Activated T-cell treated with anti-CD3 and anti-CD28 coated beads, Interleukin-2, amount 50 U/mL, for 1 hour (primary cell): ENCODE results near the gene WDR36.

Experiments
- DNase-seq: peaks from one replicate; pipeline ENCODE4 v3.0.0-alpha.2; 2020

WDR36 gene

DNA sequence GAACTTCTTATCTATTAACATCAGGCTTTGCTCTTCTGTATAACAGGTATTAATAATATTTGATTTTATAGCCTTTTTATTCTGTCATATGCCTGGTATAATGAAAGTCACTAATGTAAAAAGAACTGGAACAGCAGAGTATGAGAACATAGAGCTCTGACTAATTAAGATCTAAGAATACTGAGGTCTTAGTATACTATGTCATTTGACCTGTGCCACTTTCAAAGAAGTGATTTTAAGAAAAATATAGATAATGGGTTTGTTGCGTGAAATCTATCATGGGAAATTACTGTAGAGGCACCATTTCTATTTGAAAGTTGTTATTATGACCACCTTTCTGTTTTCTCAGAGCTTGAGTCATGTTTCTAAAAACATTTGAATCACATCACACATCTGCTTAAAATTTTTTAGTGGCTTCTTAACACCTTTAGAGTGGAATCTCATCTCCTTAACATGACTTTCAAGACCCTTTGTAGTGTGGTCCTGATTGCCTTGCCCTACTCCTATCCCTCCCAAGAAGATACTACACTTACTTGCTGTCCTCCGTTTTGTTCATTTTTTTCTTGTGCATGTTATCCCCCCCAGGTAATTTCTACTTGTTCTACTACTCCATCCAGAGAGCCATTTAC, 14.3 kb downstream of the WDR36 start:
- DNase-seq, result no peak

DNA sequence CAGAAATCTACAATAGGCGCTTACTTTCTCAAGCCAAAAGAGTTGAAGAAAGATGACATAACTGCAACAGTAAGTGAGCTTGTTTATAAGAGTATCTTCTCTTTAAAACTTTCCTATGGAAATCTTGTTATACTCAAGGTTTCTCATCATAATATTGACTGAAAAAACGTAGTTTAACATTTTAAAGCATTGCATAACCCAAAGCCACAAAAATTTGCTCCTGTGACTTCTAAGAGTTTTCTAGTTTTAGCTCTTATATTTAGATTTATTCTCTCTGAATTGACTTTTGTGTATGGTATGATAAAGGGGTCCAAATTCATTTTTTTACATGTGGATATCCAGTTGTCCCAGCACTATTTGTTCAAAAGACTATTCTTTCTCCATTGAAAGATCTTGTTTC, 15.2 kb downstream of the WDR36 start:
- DNase-seq, result no peak

GRCh38 chr5:111111956-111112355, 19.8 kb downstream of the WDR36 start:
- DNase-seq, result no peak

DNA sequence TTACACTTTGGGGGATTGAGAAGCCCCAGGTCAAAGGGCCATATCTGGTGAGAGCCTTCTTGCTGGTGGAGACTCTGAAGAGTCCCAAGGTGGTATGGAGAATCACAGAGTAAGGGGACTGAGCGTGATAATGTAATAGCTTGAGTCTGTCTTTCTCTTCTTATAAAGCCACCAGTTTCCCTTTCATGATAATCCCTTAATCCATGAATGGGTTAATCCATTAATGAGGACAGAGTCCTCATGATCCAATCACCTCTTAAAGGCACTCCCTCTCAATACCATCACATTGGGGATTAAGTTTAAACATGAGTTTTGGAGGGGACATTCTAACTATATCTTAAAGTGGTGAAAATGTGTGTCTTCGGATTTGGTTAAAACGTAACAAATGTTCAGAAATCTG, 21.5 kb downstream of the WDR36 start:
- no peak for DNase-seq

DNA sequence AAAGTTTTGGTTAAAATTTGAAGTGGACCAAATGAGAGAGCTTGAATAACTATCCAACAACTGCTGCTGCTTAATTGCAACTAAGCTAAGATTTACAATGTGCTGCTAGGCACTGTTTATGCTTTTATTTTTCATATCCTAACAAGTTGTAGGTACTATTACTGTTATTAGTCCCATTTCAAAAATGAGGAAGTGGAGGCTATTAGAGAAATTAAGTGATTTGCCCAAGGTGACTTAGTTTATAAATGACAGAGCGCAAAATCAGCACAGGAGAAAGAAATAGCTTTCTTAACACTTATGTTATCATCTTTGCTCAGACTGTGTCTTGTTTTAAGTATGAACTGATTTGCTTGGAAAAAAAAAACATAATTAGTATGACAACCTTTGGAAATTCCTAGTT, 23.1 kb downstream of the WDR36 start:
- DNase-seq, result no peak

DNA sequence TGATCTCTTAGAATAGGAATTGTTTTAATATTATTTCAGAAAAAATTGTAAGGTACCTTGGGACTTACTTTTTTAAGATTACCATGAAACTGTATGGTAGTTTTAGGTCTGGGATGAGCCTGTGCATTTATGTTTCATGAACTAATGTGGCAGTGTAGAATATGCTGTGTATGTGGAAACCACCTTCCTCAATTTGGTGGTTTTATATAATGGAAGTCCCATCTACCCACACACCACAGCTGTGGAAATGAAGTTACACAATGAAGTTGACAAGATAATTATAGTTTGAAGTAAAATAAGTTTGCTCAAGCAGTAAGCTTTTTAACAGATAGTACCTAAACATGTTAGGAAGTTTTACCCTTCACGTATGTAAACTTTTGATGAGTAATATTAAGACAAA, 24.4 kb downstream of the WDR36 start:
- DNase-seq, result no peak

GRCh38 chr5:111117136-111117535, 25.0 kb downstream of the WDR36 start:
- DNase-seq, result no peak

DNA sequence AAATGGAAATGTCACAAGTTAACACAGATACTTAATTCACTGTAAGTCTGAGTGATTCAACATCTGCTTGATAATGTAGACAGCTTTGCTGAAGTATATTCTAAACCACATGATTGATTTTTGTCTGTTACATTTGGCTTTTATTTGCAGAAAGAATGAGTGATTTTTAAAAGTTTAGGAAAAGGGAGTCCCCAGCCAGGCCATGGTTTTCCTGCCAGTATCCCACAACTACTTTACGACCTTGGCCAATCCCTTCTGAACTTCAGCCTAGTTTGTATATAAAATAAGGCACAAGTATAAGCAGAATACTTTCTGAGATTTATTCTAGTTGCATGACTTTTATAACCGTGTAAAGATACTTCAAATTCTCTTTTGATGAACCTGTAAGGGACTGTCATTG, 27.1 kb downstream of the WDR36 start:
- DNase-seq, result no peak

- no peak for DNase-seq
These were observed 27.7 kb downstream of the WDR36 start for GRCh38 chr5:111119856-111120255.

- DNase-seq, result no peak
These were observed 28.8 kb downstream of the WDR36 start for GRCh38 chr5:111120911-111121310.

DNA sequence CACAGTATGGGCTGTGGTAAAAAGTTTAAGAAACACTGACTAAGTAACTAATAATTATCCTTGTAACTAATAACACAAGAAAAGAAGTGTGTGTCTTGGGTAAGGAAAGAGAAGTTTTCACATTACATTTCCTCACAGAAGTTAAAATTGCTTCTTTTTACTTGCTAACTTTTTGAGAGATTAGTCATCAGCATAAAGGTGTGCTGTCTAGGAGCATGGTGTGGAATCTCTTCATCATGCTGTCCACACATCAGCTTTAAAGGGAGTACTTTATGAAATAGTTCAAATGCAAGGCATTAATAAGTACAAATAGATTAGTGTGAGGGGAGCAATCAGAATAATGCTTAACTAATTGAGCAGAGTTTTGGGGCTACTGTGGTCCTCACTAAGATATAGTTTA, 29.8 kb downstream of the WDR36 start:
- DNase-seq, result no peak

- DNase-seq, result no peak
These were observed 30.2 kb downstream of the WDR36 start for GRCh38 chr5:111122398-111122797.

DNA sequence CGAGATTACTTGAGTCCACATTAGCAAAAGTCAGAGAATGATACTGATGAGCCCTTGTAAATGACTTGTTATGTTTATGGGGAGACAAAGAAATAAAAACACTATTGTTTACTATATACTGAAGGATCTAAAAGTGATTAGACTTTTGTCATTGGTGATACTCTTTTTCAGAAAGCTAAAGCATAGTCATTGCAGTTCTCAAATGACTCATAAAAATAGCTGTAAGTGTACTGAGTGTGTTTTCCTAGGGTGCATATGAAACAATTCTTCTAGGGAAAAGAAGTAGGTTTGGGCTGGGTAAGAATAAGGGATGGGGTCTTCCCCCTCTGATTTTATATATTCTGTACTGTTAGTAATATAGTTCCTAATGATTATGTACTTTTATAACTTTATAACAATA, 32.6 kb downstream of the WDR36 start:
- no peak for DNase-seq

GRCh38 chr5:111126896-111127295, 34.7 kb downstream of the WDR36 start:
- no peak for DNase-seq

DNA sequence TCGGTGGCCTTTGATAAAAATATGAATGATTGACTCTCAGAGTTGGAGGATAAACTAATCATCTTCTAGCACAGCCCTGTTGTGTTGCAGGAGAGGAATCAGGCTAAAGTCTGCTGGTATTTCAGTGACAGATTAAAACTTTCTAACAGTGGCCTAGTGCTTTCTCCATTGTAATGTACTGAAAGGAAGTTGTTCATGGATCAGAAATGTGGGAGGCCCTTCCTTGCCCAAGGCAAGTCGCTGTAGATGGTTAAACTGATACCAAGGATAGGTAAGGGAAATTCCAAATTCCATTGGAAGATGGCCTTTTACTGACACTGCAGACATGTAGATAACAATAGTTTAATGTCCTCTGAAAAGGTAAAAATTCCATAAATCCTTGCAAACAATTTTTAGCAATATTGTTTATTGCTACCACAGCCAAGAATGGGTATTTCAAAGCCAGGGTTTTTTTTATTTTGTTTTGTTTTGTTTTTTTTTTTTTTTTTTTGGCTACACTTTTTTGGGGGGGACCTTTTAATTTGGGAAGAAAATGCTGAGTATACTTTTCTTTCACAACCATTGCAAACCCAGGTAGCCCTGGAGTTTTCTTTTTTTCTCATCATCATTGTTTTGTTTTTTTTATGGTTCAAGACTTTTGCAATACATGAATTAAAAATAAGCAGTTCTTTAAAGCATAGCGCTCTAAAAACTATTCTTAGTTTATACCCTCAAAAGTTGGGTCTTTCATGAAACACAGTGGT, 35.5 kb downstream of the WDR36 start:
- no peak for DNase-seq

DNA sequence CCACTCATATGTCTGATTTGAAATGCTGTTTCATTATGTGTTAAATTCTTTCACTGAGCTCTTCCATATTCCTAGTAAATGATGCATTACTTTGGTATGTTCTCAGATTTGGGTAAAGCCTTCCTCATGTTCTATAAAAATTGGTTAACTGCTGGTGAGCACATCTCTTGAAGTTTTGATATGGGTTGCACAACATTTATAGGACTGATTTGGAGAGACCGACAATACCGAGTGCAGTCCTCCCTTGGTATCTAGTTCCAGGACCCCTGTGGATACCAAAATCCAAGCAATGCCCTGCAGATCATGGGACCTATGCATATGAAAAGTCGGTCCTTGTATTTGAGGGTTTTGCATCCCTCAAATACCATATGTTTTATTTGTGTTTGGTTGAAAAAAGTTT, 37.8 kb downstream of the WDR36 start:
- DNase-seq, result no peak

GRCh38 chr5:111131356-111131755, 39.2 kb downstream of the WDR36 start:
- no peak for DNase-seq

DNA sequence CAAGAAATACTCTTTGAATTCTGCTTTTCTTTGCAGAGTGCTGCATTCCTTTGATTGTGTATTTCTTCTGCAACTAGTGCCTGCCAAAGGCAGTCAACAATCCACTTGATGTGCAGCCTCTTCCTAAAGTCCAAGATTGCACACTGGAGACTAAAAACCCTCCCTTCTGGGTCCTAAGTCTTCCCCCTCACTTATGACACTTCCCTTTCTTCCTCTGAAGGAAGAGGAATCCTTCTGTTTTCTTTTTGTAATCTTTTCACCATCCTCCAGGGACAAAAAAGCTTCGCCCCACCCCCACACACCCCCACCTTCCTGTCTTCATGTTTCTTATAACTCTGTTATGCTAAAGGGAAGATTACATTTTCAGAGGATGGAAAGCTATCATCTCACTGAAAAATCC, 39.9 kb downstream of the WDR36 start:
- no peak for DNase-seq

- DNase-seq, result no peak
These were observed 40.7 kb downstream of the WDR36 start for GRCh38 chr5:111132731-111133435.

DNA sequence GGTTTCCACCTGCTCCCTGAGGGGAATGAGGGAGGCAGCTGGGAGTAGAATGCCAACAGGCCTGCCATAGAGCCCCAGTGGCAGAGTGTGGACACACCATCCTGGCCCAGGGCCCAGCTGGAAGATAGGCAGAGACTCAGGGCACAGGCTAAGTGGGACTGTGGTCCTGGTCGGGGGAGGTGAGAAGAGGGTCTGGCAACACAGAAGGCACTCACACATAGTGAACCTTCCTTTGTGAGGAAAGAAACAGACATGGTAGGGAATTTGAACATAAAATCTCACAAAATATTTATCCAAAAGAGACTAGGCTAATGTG, 41.2 kb downstream of the WDR36 start:
- DNase-seq, result no peak

DNA sequence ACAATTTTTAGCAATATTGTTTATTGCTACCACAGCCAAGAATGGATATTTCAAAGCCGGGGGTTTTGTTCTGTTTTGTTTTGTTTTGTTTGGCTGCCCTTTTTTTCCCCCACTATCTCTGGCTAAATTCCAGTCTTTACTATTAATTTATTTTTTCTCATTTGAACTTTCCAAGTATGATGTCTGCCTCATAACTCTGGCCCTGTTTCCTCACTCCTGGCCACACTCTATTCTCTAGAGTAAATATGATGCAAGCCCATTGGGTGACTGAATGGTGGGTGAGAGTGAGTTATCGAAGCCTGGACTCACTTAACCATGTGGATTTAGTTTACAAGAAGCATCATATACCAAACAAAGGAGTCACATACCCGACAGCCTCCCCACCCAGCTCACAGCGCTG, 41.9 kb downstream of the WDR36 start:
- no peak for DNase-seq

- DNase-seq, result no peak
These were observed 42.7 kb downstream of the WDR36 start for GRCh38 chr5:111134864-111135263.

DNA sequence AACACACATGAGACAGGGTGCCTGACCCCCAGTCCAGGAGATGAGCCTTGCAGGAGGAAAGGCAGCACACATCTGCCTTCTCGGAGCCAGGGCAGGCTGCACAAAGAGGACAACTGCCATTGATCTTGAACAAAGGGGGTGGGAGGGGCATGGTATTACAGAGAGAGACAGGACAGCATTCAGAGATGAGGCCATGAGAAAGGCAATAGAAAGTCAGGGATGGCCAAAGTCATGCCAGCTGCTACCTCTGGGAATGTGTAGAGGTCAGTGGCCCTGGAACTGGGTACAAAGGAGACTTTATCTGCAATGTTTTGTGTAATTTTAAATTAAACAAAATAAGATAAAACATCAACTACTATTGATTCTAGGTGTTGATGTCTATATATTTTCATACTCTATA, 43.2 kb downstream of the WDR36 start:
- DNase-seq, result no peak

GRCh38 chr5:111135946-111136345, 43.8 kb downstream of the WDR36 start:
- no peak for DNase-seq

DNA sequence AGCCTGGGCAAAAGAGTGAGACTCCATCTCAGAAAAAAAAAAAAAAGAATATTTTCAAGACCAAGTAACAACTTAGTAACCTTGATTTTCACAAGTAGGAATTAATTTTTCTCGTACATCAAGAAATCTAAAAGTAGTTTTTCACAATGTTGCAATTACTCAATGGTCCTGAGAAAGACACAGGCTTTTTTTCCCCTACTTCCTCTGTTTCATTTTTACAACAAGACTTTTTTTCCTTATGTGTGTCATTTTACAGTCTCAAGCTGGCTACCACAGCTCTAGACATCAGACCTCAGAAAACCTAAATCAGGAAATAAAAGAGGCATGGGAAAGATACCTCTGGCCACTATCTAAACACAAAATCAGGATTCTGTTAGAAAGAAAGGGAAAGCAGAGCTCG, 45.9 kb downstream of the WDR36 start:
- no peak for DNase-seq
